K562 (cell line): ENCODE data around the gene BRAF. TPM values are rescaled to one million over a fixed set of nuclear protein-coding genes. Genes with fewer than 3 reads are reported as not detected.

Experiments
- ATAC-seq: fragments of 200-7000 bp; cut with Tn5 transposase; 3 replicates; pipeline ENCODE4 v1.9.1; 2020; ENCODE audit warnings: moderate library complexity
- BruUV-seq: library from RNA; stranded (reverse); fragments of 400-500 nt; replicated peaks from 2 replicates; lab custom pipeline; 2021; lab: Mats Ljungman, UMichigan
- CTCF ChIA-PET: fragments of 300-600 bp; formaldehyde crosslinking; extraction: SDS; loops from one replicate; lab custom pipeline; 2021; ENCODE audit warnings: low intra/inter-chr PET ratio; lab: Yijun Ruan, JAX
- POLR2A ChIA-PET: fragments of 300-600, 350-650 bp; sonication (Branson Sonifier 250); formaldehyde crosslinking; extraction: SDS; loops from one replicate; lab custom pipeline; 2021; ENCODE audit warnings: antibody characterized with exemption, inconsistent platforms; lab: Yijun Ruan, JAX
- DNase-seq, 4 experiments: peaks; one replicate each; pipeline versions ENCODE4 v3.0.0 to v3.0.0-alpha.2; 2011 to 2018; ENCODE audit warnings: low spot score in 3 of 4, mixed read lengths in 3 of 4; ENCODE audit errors: extremely low read depth in 1 of 4
- FAIRE-seq: peaks from 2 replicates; lab custom pipeline; 2011; peaks lifted over from hg19 to GRCh38; lab: Jason Lieb, UNC
- H2AFZ ChIP-seq: 2 replicates; pipeline ENCODE4 v1.6.0; 2011; ENCODE audit warnings: low read depth, low read length, control low read depth, inconsistent platforms
- H3K27ac ChIP-seq: fragments of 200-600 bp; 3 replicates; pipeline ENCODE4 v1.8.0; 2011; ENCODE audit warnings: low read depth, mild to moderate bottlenecking, control low read depth, inconsistent platforms, low read length, moderate library complexity, mixed read lengths; ENCODE audit errors: extremely low read depth
- H3K27me3 ChIP-seq, 2 experiments: fragments of 300-600 bp in 1 of 2; 2 replicates in 1 of 2; 3 replicates in 1 of 2; pipeline versions ENCODE4 v1.6.0 to v1.8.0; 2011; ENCODE audit warnings: inconsistent platforms in 2 of 2, low read length in 2 of 2, mild to moderate bottlenecking in 1 of 2, mixed read lengths in 1 of 2, moderate library complexity in 1 of 2; ENCODE audit not compliant: control insufficient read depth in 2 of 2, insufficient read depth in 2 of 2
- H3K36me3 ChIP-seq: fragments of 300-600 bp; 3 replicates; pipeline ENCODE4 v1.8.0; 2011; ENCODE audit warnings: mild to moderate bottlenecking, low read length, inconsistent platforms; ENCODE audit not compliant: control insufficient read depth, insufficient read depth
- H3K4me1 ChIP-seq, 2 experiments: fragments of 200-600 bp in 1 of 2; replicated peaks in 1 of 2; 2 replicates in 1 of 2; 3 replicates in 1 of 2; pipeline versions ENCODE4 v1.5.1 to v1.8.0; 2011; ENCODE audit warnings: inconsistent platforms in 2 of 2, low read length in 2 of 2, mild to moderate bottlenecking in 1 of 2, mixed read lengths in 1 of 2, moderate library complexity in 1 of 2; ENCODE audit not compliant: control insufficient read depth in 2 of 2, insufficient read depth in 2 of 2
- H3K4me2 ChIP-seq: 2 replicates; pipeline ENCODE4 v1.6.1; 2011; ENCODE audit warnings: low read length, control low read depth, inconsistent platforms, mixed read lengths; ENCODE audit not compliant: insufficient read depth
- H3K4me3 ChIP-seq: fragments of 200-600 bp; sonication (generic), shearing (Covaris generic); 2 replicates; pipeline ENCODE4 v1.5.1; 2016; ENCODE audit warnings: control low read depth, inconsistent platforms
- H3K79me2 ChIP-seq: fragments of 200-600 bp; 3 replicates; pipeline ENCODE4 v1.8.0; 2011; ENCODE audit warnings: low read length, inconsistent platforms; ENCODE audit not compliant: control insufficient read depth, insufficient read depth
- H3K9ac ChIP-seq, 2 experiments: 2 replicates each; pipeline versions ENCODE4 v1.6.0 to v1.6.1; 2011; ENCODE audit warnings: low read depth in 2 of 2, low read length in 2 of 2, control low read depth in 1 of 2, inconsistent platforms in 1 of 2, mild to moderate bottlenecking in 1 of 2, mixed read lengths in 1 of 2; ENCODE audit not compliant: insufficient read depth in 1 of 2
- H3K9me1 ChIP-seq: one replicate; pipeline ENCODE4 v1.6.0; 2011; ENCODE audit warnings: inconsistent platforms, mild to moderate bottlenecking, low read length, moderate library complexity; ENCODE audit not compliant: control insufficient read depth, insufficient read depth
- H3K9me3 ChIP-seq: replicated peaks from 2 replicates; pipeline ENCODE4 v1.5.1; 2011; ENCODE audit warnings: low read depth, low read length, inconsistent platforms; ENCODE audit not compliant: control insufficient read depth, insufficient read depth
- H4K20me1 ChIP-seq: replicated peaks from 2 replicates; pipeline ENCODE4 v1.6.1; 2011; ENCODE audit warnings: low read length, inconsistent platforms, mixed read lengths; ENCODE audit not compliant: control insufficient read depth, insufficient read depth
- CC2D1A ChIP-seq: fragments of 450-650 bp; IDR thresholded peaks from 2 replicates; pipeline ENCODE4 v1.6.1; 2017; ENCODE audit warnings: mild to moderate bottlenecking
- ETV6 ChIP-seq, 3 experiments: fragments of 150-350 bp in 1 of 3; sonication (generic) in 1 of 3; formaldehyde crosslinking in 1 of 3; IDR thresholded peaks; 2 replicates each; pipeline versions ENCODE4 v1.6.1 to v1.8.0; 2014 to 2022; ENCODE audit warnings: borderline replicate concordance in 2 of 3, low read depth in 2 of 3, antibody characterized with exemption in 1 of 3, low read length in 1 of 3, mild to moderate bottlenecking in 1 of 3, missing genetic modification reagents in 1 of 3
- FUS ChIP-seq: fragments of 200-400 bp; formaldehyde crosslinking; optimal IDR thresholded peaks from 2 replicates; pipeline ENCODE3; 2017; ENCODE audit warnings: low read depth, low read length
- PCBP2 ChIP-seq: fragments of 200-400 bp; formaldehyde crosslinking; IDR thresholded peaks from 2 replicates; pipeline ENCODE4 v1.6.1; 2018; ENCODE audit warnings: low read length, low read depth, mild to moderate bottlenecking, moderate library complexity; ENCODE audit not compliant: poor library complexity, severe bottlenecking
- RBFOX2 ChIP-seq: fragments of 200-400 bp; formaldehyde crosslinking; IDR thresholded peaks from 2 replicates; pipeline ENCODE4 v1.6.1; 2017; ENCODE audit warnings: low read depth, mild to moderate bottlenecking, low read length, moderate library complexity
- ZNF75A ChIP-seq: fragments of 450-650 bp; formaldehyde crosslinking; IDR thresholded peaks from 2 replicates; pipeline ENCODE4 v1.4.0; 2020; ENCODE audit warnings: mild to moderate bottlenecking
- WGBS: fragments of 100-300 bp; shearing (Covaris generic); methylation state at CpG from one replicate; pipeline ENCODE4 v1.1.6; 2016; ENCODE audit warnings: low coverage, mixed read lengths; ENCODE audit not compliant: insufficient coverage; ENCODE audit errors: missing lambda C conversion rate; 5-methylcytosine and 5-hydroxymethylcytosine counted together
- in situ Hi-C: fragments of 300-500 bp; cut with MboI; formaldehyde crosslinking; loops from 4 replicates; pipeline ENCODE4 v1.15.0; 2018; ENCODE audit warnings: inconsistent platforms, mixed read lengths
- intact Hi-C: fragments of 100-400 bp; cut with micrococcal nuclease; formaldehyde crosslinking; loops from 2 replicates; pipeline ENCODE4 v1.14.2; 2022
- polyA plus RNA-seq, 8 experiments: library from polyadenylated mRNA; depleted of rRNA in 4 of 8; stranded (reverse) in 5 of 8; unstranded in 3 of 8; fragments of >200 nt; fragmentation: Nextera tagmentation in 2 of 8; fragmentation: Illumina TruSeq in 1 of 8; extraction: Ambion mirVana in 2 of 8; extraction: Trizol in 1 of 8; gene quantifications; 2 replicates each; pipeline versions ENCODE4 v1.2.1 to v1.2.3, GENCODE V29; 2011 to 2014; ENCODE audit warnings: inconsistent platforms in 1 of 8, missing spikeins in 1 of 8
- total RNA-seq, 7 experiments: library from RNA; depleted of rRNA in 6 of 7; stranded (reverse); fragments of >200 nt in 6 of 7; fragmentation: Illumina TruSeq in 2 of 7; extraction: Trizol in 2 of 7; gene quantifications; 2 replicates each; pipeline versions ENCODE4 v1.2.1 to v1.2.3, GENCODE V29; 2011 to 2021; ENCODE audit warnings: low replicate concordance in 1 of 7

The BRAF gene
- total and polyA plus RNA-seq, 9 of the 15 experiments (the other 6 are each of a cell fraction or from before 2014, with no cell fraction given), result 3.6 to 38.3 (median 21.9) TPM

GRCh38 chr7:140678816-140679130 is 246.0 kb downstream of the BRAF start:
- H3K4me3 ChIP-seq, result no peak overlapping the region
- no peaks in the 10 kb centered on the region for H3K9me1 ChIP-seq
- DNase-seq, result no peak
- no TSS peak for BruUV-seq
- intact Hi-C loops, result loop anchor here (10.0 kb wide), 2 partner anchors 306 to 856 kb away; no protein-coding TSS in a partner anchor
- H3K27me3 ChIP-seq, result no peaks in the 10 kb centered on the region
- no peaks in the 10 kb centered on the region for H3K79me2 ChIP-seq
- H3K4me1 ChIP-seq, result peaks cover 7 to 12% of the 10 kb centered on the region in 2 experiments; a peak in 3 of 5 replicates
- ATAC-seq, result no peak
- 0 out of 2 replicates have a peak, but pooled peaks cover 6% of the 10 kb centered on the region for H4K20me1 ChIP-seq
- in situ Hi-C loops, result no loop called here
- H3K4me2 ChIP-seq, result no peak overlapping the region
- ChIA-PET POLR2A (no interaction called here), CTCF (interaction anchor here (0.6 kb wide), 1 partner anchor 134 kb away, joined by 3 read pairs; no protein-coding TSS in a partner anchor)
- 61% methylated on average over 7 of the region's 7 CpGs for WGBS
- peaks cover 6% of the 10 kb centered on the region; the same call in 1 of the 3 replicates for H3K36me3 ChIP-seq
- H3K9ac ChIP-seq, result peak overlapping the region in 1 of 2 experiments; percentile 75; a peak in 2 of 4 replicates
- no peak for FAIRE-seq
- no peaks in the 10 kb centered on the region for H3K9me3 ChIP-seq
- TF ChIP-seq FUS (no peak), RBFOX2 (0 out of 2 replicates have a peak, but pooled peaks have one; percentile 20)
- H3K27ac ChIP-seq, result no peak overlapping the region
- H2AFZ ChIP-seq, result no peak overlapping the region

GRCh38 chr7:140678081-140678815 is 246.5 kb downstream of the BRAF start:
- ChIA-PET CTCF (interaction anchor here (0.6 kb wide), 1 partner anchor 135 kb away, joined by 3 read pairs; no protein-coding TSS in a partner anchor), POLR2A (interaction anchor here (0.7 to 1.3 kb wide), 2 partner anchors 18 to 26 kb away, joined by 3 to 4 read pairs; partner anchors contain the start of gene NDUFB2)
- WGBS, result 59% methylated on average over 20 of the region's 20 CpGs
- intact Hi-C loops (loop anchor here (10.0 kb wide), 2 partner anchors 307 to 857 kb away; no protein-coding TSS in a partner anchor), in situ Hi-C loops (no loop called here)
- Histone ChIP-seq H3K27ac (no peak overlapping the region), H2AFZ (no peak overlapping the region), H3K9me1 (no peaks in the 10 kb centered on the region), H3K4me1 (peaks cover 13 to 17% of the 10 kb centered on the region in 2 experiments; a peak in 4 of 5 replicates), H4K20me1 (0 out of 2 replicates have a peak, but pooled peaks cover 1% of the 10 kb centered on the region), H3K9ac (peak overlapping the region in 1 of 2 experiments; percentile 75; a peak in 2 of 4 replicates), H3K27me3 (no peaks in the 10 kb centered on the region), H3K4me3 (no peak overlapping the region), H3K79me2 (no peaks in the 10 kb centered on the region), H3K9me3 (no peaks in the 10 kb centered on the region), H3K36me3 (peaks cover 6% of the 10 kb centered on the region; the same call in 1 of the 3 replicates), H3K4me2 (no peak overlapping the region)
- FAIRE-seq (no peak), DNase-seq (no peak), ATAC-seq (no peak)
- no TSS peak for BruUV-seq
- TF ChIP-seq ETV6 (IDR thresholded peaks at IDR 0.05; ENCODE audit: borderline replicate concordance in 1 of 2, low read depth in 2 of 2, low read length in 1 of 2) (no peak), ETV6 (CRISPR knock-in tag; IDR thresholded peaks at IDR 0.05; ENCODE audit: borderline replicate concordance) (no peak), CC2D1A (no peak), ZNF75A (CRISPR knock-in tag) (no peak), PCBP2 (no peak)
